C4-2B (cell line): ENCODE results near the gene CSPG4.

Experiments
- CTCF ChIP-seq: fragments of 450-650 bp; conservative IDR thresholded peaks from 2 replicates; pipeline ENCODE4 v1.5.1; 2017; ENCODE audit warnings: mild to moderate bottlenecking
- ZFX ChIP-seq: fragments of 450-650 bp; IDR thresholded peaks from 2 replicates; pipeline ENCODE4 v1.6.1; 2017

DNA sequence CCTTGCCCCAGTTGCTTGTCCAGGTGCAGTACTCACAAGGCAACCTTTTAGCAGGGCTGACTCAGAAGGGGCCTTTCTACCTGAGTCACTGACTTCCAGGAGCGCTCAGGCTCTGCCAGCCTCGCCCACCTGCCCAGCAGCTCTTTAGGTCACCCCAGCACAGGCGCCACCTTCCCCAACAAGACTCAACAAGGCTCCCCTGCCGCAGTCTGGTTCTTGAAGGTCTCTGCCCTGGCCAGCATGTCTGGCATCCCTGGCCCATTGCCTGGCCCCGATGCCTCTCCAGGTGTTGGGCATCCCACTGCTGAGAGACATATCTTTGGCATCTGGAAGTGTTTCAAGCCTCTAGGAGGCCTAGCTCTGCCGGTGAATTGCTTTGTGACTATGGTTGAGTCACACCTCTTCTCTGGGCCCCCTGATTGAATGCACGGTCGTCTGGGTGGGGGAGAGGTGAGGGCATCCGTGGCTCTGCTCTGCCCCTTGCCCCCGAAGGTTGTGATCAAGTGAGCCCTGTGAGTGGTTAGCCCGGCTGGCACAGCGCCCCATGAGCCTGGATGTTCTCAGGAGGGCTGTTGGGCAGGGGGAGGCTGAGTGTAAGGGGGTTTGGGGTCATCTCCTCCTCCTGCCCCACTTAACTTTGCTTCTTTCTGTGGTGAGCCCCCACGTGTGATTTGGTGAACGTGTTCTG, 43.3 kb downstream of the CSPG4 start:
- TF ChIP-seq CTCF: no peak
- no peak for TF ChIP-seq ZFX
